Testis (tissue), 2 donors: Measurements from ENCODE around the gene TNFAIP8.

Experiments used
- CTCF ChIP-seq, 3 experiments: fragments of 450-650 bp in 2 of 3; fragments of 200-600 bp in 1 of 3; sonication (generic) in 1 of 3; IDR thresholded peaks; one replicate each; pipeline ENCODE4 v1.5.1; 2016 to 2019; ENCODE audit warnings: antibody characterized with exemption in 3 of 3, mild to moderate bottlenecking in 2 of 3, moderate library complexity in 1 of 3
- POLR2A ChIP-seq: fragments of 450-650 bp; IDR thresholded peaks from one replicate; pipeline ENCODE4 v1.6.1; 2017; ENCODE audit warnings: antibody characterized with exemption, mild to moderate bottlenecking, moderate library complexity

GRCh38 chr5:119340597-119341218, 15.1 kb upstream of the TNFAIP8 start:
- TF ChIP-seq CTCF (IDR thresholded peaks at IDR 0.05), result no peak
- no peak for TF ChIP-seq POLR2A
